GM12801 (cell line): Measurements from ENCODE around the gene RNF220.

Experiments used
- TF ChIP-seq, protein P1 (sequence below): IDR thresholded peaks from one replicate; pipeline ENCODE4 v1.5.1; 2011; ENCODE audit warnings: control low read depth; ENCODE audit not compliant: insufficient read length; ENCODE audit errors: extremely low read depth

Gene RNF220

DNA sequence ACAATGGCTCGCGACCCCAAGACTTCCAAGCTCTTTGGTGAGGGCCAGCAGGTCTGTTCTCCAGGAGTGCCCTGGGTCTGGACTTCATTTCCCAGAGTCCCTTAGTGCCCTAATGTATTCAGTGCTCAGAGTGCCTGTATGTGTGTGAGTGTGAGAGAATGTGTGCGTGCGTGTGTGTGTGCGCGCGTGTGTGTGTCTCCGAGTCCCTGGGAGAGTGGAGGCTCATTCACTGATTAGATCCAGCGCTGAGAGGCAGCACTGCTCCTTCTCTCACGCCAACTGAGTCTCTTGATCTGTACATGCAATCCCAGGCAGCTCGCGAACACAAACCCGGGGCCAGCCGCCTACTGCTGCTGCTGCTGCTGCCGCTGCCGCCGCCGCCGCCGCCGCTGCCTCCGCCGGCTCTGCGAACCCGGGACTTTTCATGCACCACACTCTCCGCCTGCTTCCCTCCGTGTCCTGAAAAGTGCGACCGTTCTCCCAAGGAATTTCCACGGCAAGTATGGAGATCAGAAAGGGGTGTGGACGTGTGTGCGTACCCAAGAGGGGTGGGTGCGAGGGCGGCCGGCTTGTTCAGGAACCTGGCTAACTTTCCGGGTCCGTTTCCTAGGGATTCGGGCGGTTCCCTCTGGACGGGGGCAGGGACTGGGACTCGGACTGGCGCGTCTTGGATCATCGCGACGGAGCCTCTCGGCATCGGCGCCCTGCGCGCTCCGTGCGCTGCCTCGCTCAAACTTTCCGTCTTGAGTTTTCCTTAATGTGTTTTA lies at the start of gene RNF220:
RNF220 (plus strand) TSS at position 225 of the 767 bp plus-strand sequence.
- TF ChIP-seq, protein P1, sequence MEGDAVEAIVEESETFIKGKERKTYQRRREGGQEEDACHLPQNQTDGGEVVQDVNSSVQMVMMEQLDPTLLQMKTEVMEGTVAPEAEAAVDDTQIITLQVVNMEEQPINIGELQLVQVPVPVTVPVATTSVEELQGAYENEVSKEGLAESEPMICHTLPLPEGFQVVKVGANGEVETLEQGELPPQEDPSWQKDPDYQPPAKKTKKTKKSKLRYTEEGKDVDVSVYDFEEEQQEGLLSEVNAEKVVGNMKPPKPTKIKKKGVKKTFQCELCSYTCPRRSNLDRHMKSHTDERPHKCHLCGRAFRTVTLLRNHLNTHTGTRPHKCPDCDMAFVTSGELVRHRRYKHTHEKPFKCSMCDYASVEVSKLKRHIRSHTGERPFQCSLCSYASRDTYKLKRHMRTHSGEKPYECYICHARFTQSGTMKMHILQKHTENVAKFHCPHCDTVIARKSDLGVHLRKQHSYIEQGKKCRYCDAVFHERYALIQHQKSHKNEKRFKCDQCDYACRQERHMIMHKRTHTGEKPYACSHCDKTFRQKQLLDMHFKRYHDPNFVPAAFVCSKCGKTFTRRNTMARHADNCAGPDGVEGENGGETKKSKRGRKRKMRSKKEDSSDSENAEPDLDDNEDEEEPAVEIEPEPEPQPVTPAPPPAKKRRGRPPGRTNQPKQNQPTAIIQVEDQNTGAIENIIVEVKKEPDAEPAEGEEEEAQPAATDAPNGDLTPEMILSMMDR, result no peak

DNA sequence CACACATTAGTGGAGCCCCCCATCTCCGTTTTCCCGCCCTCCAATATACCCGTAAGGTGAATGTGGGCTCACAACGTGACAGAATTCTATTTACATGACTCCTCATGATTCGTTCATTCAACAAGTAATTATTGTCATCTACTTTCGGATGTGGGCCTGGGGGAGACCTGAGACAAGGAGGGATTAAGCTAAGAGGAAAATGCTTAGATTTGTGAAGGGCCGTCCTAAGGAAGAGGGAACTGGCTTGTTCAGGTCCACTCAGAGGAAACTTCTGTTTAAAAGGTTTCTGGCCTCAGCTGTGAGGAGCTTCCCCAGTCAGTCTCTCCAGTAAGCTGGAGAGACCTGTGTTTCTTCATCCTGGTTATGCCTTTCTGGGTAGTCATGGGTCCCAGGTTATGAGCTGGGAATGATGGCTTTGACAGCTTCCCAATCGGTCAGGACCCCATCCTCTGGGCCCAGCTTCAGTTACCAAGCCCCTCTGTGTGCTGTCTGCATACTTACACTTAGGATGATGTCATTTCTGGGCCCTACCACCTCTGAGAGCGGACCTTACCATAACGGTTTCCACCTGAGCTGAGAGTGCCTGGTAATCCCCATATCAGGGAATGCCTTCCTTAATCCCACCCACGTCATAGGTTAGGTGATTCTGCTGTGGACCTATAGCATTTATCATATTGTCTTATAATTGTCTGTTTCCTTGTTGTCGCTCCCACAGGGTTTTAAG lies 49.3 kb upstream of the RNF220 start:
- TF ChIP-seq, protein P1, result no peak

DNA sequence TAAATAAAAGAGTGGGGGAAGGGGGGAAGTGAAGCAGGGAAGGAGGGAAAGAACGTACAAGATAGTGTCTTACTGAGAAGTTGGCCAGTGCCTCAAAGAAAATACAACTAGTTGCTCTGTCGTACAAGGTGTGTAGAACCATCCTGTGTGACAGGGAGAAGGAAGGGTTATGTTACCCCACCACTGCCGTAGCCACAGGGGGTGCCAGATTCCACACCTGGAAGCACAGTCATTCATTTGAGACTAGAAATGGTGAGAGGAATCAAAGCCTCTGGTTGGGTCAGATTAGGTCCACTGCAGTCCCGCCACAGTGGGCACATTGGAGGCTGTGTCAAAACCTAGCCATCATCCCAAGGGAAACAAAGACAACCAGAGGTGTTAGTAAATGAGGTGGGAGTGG lies 47.3 kb upstream of the RNF220 start:
- TF ChIP-seq, protein P1, result no peak

DNA sequence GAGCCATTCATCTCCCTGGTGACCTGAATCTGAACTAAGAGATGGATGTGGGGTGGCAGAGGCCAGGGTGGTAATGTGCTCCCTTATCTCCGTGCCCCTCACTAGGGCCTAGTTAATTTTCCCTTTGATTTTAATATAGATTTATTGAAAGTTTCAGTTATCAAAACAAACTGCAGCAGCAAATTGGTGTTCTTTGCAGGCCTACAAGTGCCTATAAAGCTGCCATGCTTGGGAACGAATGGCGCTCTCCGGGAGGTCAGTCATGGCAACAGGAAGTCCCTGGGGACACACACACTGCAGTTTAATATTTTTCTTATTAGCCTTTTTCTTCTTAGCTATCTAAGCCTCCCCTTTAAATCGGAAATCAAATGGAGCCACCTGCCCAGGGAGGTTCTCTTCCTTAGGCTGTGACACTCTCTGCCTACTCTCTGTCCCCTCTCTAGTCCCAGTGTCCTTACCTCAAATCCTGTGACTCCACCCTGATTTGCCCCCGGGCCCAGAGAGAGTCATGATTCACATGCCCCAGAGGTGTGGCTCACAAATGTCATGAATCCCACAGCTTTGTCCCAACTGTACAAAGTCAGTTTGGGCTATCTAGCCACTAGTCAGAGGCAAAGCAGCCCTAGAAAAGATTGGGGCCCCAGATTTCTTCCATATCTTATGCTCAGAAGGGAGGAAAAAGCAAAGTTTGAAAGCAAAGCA lies 45.7 kb upstream of the RNF220 start:
- TF ChIP-seq, protein P1, result no peak

DNA sequence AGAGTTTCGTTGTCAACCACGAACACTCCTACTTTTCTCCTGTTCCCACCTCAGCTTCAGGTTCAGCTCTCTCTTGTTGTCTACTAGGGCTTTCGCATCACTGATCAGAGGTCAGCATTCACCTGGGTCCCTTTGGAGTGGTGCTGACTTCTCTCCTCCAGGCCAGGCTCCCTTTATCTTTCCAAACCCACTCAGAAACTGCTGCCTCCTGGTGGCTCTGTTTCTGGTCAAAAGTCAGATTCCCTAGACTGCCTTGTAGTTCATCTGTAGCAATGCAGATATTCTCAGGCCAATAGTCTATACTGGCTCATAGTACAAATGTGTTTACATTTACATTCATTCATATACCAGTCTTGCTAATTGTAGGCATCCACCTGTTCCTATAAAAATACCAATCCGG lies 43.6 kb upstream of the RNF220 start:
- TF ChIP-seq, protein P1, result no peak

DNA sequence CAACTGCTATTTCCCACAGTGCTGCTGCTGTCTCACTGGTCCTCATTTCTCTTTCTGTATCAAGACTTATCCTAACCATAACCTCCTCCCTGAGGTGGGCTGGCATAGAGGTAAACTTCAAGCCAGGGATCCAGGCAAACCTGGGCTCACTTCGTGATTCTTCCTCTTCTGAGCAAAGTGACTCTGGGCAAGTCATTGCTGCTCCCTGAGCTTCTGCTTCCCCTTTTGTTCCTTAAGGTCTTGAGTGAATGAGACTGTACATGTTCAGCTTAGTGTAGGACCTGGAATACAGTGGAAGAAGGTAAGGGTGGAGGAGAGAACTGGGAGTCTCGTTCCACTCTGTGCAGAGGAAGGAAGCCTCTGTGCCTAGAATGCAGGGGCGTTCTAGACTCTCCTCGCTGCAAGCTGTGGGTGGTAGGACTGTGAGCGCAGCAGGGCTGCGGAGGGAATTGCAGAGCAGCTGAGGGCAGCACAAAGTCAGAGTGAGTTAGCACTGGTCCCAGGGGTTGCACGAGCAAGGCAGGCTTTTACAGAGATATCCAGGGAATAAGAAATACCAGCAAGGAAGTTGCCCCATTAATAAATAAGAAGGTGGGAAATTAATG lies 38.6 kb upstream of the RNF220 start:
- TF ChIP-seq, protein P1, result no peak

DNA sequence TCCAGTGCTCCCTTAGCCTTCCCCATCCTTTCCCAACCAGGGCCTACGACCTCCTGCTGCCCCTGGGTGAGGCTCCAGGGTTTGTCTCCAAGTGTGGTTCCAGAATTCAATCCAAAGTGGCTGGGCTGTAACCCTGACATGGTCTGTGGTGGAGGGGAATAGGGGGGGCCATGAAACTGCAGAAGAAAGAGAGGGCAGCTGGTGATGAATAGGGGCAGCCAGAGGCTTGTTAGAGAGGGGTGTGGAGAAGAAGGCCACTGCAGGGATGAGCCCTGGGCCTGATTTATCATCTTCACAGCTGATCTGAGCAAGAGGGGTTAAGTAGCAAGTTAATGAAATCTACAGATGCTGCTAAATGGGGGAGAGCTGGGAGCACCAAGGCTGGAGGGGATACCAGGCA lies 37.1 kb upstream of the RNF220 start:
- TF ChIP-seq, protein P1, result no peak
